Keratinocyte (primary cell): Measurements from ENCODE around the gene GSG1. TPM values are rescaled to one million over a fixed set of nuclear protein-coding genes. Genes with fewer than 3 reads are reported as not detected.

Source experiments
- DNase-seq: peaks from one replicate; pipeline ENCODE4 v3.0.0-alpha.2; 2011; ENCODE audit warnings: low read depth, missing footprints, low spot score
- FAIRE-seq: peaks from 2 replicates; lab custom pipeline; 2011; peaks lifted over from hg19 to GRCh38; lab: Jason Lieb, UNC
- H2AFZ ChIP-seq: 2 replicates; pipeline ENCODE4 v1.6.0; 2012; ENCODE audit warnings: low read length, control low read depth, inconsistent platforms; ENCODE audit not compliant: control insufficient read depth
- H3K27ac ChIP-seq: 2 replicates; pipeline ENCODE4 v1.5.1; 2011; ENCODE audit warnings: low read length; ENCODE audit not compliant: control insufficient read depth, insufficient read depth
- H3K27me3 ChIP-seq: 3 replicates; pipeline ENCODE4 v1.6.0; 2011; ENCODE audit warnings: low read length; ENCODE audit not compliant: control insufficient read depth, insufficient read depth; ENCODE audit errors: extremely low read depth
- H3K36me3 ChIP-seq, 2 experiments: 2 replicates in 1 of 2; 3 replicates in 1 of 2; pipeline ENCODE4 v1.5.1; 2011; ENCODE audit warnings: low read length in 2 of 2, mild to moderate bottlenecking in 1 of 2; ENCODE audit not compliant: control insufficient read depth in 2 of 2, insufficient read depth in 2 of 2; ENCODE audit errors: extremely low read depth in 1 of 2
- H3K4me1 ChIP-seq: 3 replicates; pipeline ENCODE4 v1.5.1; 2011; ENCODE audit warnings: low read length; ENCODE audit not compliant: control insufficient read depth, insufficient read depth; ENCODE audit errors: extremely low read depth
- H3K4me2 ChIP-seq: 3 replicates; pipeline ENCODE4 v1.6.0; 2011; ENCODE audit warnings: low read depth, low read length; ENCODE audit not compliant: control insufficient read depth, insufficient read depth; ENCODE audit errors: extremely low read depth
- H3K4me3 ChIP-seq, 3 experiments: fragments of 200-600 bp in 1 of 3; sonication (generic) in 1 of 3; 2 replicates in 2 of 3; 3 replicates in 1 of 3; pipeline ENCODE4 v1.5.1; 2011 to 2016; ENCODE audit warnings: low read length in 3 of 3, mild to moderate bottlenecking in 3 of 3, control low read depth in 2 of 3, inconsistent platforms in 1 of 3, low read depth in 1 of 3, mixed read lengths in 1 of 3, mixed run types in 1 of 3, moderate library complexity in 1 of 3; ENCODE audit not compliant: control insufficient read depth in 2 of 3, insufficient read depth in 2 of 3; ENCODE audit errors: extremely low read depth in 1 of 3
- H3K79me2 ChIP-seq: 2 replicates; pipeline ENCODE4 v1.6.0; 2012; ENCODE audit warnings: low read length; ENCODE audit not compliant: control insufficient read depth, insufficient read depth
- H3K9ac ChIP-seq: 3 replicates; pipeline ENCODE4 v1.6.0; 2011; ENCODE audit warnings: low read length; ENCODE audit not compliant: control insufficient read depth, insufficient read depth; ENCODE audit errors: extremely low read depth
- H3K9me1 ChIP-seq: 3 replicates; pipeline ENCODE4 v1.6.0; 2011; ENCODE audit warnings: low read length; ENCODE audit not compliant: control insufficient read depth, insufficient read depth; ENCODE audit errors: extremely low read depth
- H3K9me3 ChIP-seq: 2 replicates; pipeline ENCODE4 v1.5.1; 2012; ENCODE audit warnings: low read depth, low read length; ENCODE audit not compliant: control insufficient read depth
- H4K20me1 ChIP-seq: 3 replicates; pipeline ENCODE4 v1.6.0; 2011; ENCODE audit warnings: low read length; ENCODE audit not compliant: control insufficient read depth, insufficient read depth; ENCODE audit errors: extremely low read depth
- EZH2 ChIP-seq: IDR thresholded peaks from one replicate; pipeline ENCODE4 v1.6.1; 2012; ENCODE audit warnings: inconsistent platforms, mild to moderate bottlenecking, low read length, moderate library complexity
- dilution Hi-C: fragments of 300-500 bp; cut with MboI; formaldehyde crosslinking; loops from one replicate; pipeline ENCODE4 v1.7.0; 2020; ENCODE audit warnings: low sequenced_read_pairs; ENCODE audit not compliant: extremely low pct_ligation_motif_present
- polyA plus RNA-seq, 5 experiments: library from polyadenylated mRNA; depleted of rRNA in 3 of 5; stranded (reverse) in 3 of 5; stranded (forward) in 1 of 5; unstranded in 1 of 5; fragments of >200 nt; gene quantifications; 1 replicate in 1 of 5; 2 replicates in 3 of 5; 3 replicates in 1 of 5; pipeline versions ENCODE4 v1.2.1 to v1.2.3, GENCODE V29; 2011 to 2012; ENCODE audit warnings: missing spikeins in 2 of 5, low read depth in 1 of 5, low replicate concordance in 1 of 5
- TF ChIP-seq, protein P1 (sequence below), 3 experiments: IDR thresholded peaks in 1 of 3; conservative IDR thresholded peaks in 1 of 3; optimal IDR thresholded peaks in 1 of 3; 2 replicates in 2 of 3; 3 replicates in 1 of 3; pipeline versions ENCODE3 to v1.5.1; 2011; ENCODE audit warnings: low read length in 3 of 3, mild to moderate bottlenecking in 3 of 3, moderate library complexity in 2 of 3, control low read depth in 1 of 3, inconsistent platforms in 1 of 3; ENCODE audit not compliant: insufficient read depth in 2 of 3; ENCODE audit errors: extremely low read depth in 1 of 3

Gene GSG1
- polyA plus RNA-seq, 1 donor (not counting 4 experiments of a cell fraction or from before 2014, with no cell fraction given) = 0.05 TPM

DNA sequence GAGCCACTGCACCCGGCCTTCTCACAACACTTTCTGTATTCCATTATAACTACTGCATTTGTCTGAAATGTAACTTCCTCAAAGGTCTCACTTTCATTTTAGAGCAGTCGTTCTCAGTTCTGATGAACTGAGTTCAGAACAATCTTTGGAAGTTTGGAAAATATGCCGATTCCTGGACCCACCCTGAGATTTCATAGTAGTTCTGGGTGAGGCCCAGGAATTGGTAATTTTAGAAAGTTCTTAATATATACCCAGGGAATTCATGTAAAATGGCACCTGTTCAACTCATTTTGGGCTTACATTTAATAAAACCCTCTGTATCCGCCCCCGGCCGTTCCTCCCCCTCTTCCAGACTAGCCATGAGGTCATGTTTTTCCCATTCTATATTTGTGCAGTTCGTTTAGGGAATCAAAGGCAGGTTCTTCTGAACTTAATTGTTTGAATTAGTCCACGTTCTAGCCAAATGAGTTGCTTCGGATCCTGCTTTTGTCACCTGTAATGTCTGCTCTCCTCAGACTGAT, 5.9 kb downstream of the GSG1 start:
- FAIRE-seq (no peak), DNase-seq (no peak)
- H3K4me2 ChIP-seq = peak overlapping the region; percentile 85
- H3K9ac ChIP-seq = peak overlapping the region; percentile 53
- H3K27me3 ChIP-seq = no peaks in the 10 kb centered on the region
- no peaks in the 10 kb centered on the region for H3K79me2 ChIP-seq
- H2AFZ ChIP-seq = peak overlapping the region; percentile 81
- H4K20me1 ChIP-seq = no peaks in the 10 kb centered on the region
- peak overlapping the region in 2 of 3 experiments; percentile 22 to 47 for H3K4me3 ChIP-seq
- TF ChIP-seq EZH2 = no peak
- TF ChIP-seq, protein P1, sequence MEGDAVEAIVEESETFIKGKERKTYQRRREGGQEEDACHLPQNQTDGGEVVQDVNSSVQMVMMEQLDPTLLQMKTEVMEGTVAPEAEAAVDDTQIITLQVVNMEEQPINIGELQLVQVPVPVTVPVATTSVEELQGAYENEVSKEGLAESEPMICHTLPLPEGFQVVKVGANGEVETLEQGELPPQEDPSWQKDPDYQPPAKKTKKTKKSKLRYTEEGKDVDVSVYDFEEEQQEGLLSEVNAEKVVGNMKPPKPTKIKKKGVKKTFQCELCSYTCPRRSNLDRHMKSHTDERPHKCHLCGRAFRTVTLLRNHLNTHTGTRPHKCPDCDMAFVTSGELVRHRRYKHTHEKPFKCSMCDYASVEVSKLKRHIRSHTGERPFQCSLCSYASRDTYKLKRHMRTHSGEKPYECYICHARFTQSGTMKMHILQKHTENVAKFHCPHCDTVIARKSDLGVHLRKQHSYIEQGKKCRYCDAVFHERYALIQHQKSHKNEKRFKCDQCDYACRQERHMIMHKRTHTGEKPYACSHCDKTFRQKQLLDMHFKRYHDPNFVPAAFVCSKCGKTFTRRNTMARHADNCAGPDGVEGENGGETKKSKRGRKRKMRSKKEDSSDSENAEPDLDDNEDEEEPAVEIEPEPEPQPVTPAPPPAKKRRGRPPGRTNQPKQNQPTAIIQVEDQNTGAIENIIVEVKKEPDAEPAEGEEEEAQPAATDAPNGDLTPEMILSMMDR (optimal IDR thresholded peaks at IDR 0.05 in 1 of 3, IDR thresholded peaks at IDR 0.05 in 1 of 3, conservative IDR thresholded peaks at IDR 0.05 in 1 of 3; ENCODE audit: extremely low read depth in 1 of 3, insufficient read depth in 2 of 3, low read length in 3 of 3) = no peak
- dilution Hi-C loops = no loop called here
- no peaks in the 10 kb centered on the region for H3K9me3 ChIP-seq
- H3K27ac ChIP-seq = peak overlapping the region; percentile 65
- peaks cover 68% of the 10 kb centered on the region for H3K4me1 ChIP-seq
- no peaks in the 10 kb centered on the region for H3K36me3 ChIP-seq
- no peaks in the 10 kb centered on the region for H3K9me1 ChIP-seq

- Histone ChIP-seq H4K20me1 (no peaks in the 10 kb centered on the region), H3K36me3 (no peaks in the 10 kb centered on the region), H3K9ac (no peak overlapping the region), H2AFZ (no peak overlapping the region), H3K4me3 (no peak overlapping the region), H3K27ac (no peak overlapping the region), H3K4me2 (no peak overlapping the region), H3K9me1 (no peaks in the 10 kb centered on the region), H3K27me3 (no peaks in the 10 kb centered on the region), H3K4me1 (peaks cover 51% of the 10 kb centered on the region), H3K79me2 (no peaks in the 10 kb centered on the region), H3K9me3 (no peaks in the 10 kb centered on the region)
- dilution Hi-C loops = no loop called here
- no peak for TF ChIP-seq EZH2
- TF ChIP-seq, protein P1 (optimal IDR thresholded peaks at IDR 0.05 in 1 of 3, IDR thresholded peaks at IDR 0.05 in 1 of 3, conservative IDR thresholded peaks at IDR 0.05 in 1 of 3; ENCODE audit: extremely low read depth in 1 of 3, insufficient read depth in 2 of 3, low read length in 3 of 3) = no peak
- DNase-seq = no peak
- no peak for FAIRE-seq
Measured at GRCh38 chr12:13095266-13095995, 8.0 kb downstream of the GSG1 start.
